ENCODE results near the gene HIGD1B. TPM values are rescaled to one million over a fixed set of nuclear protein-coding genes. Genes with fewer than 3 reads are reported as not detected.

The HIGD1B gene
- total and polyA plus RNA-seq, 12 donors: 0.50 to 7.1 (median 1.8) TPM; not detected in 8

- TF ChIP-seq POLR2A (IDR thresholded peaks at IDR 0.05) (no peak), CTCF (IDR thresholded peaks at IDR 0.05) (no peak)
- H3K36me3 ChIP-seq (replicated peaks in 1 of 2): no peaks in the 10 kb centered on the region
- intact Hi-C loops (cut with DNase I): no loop called here
- WGBS, 4 donors: 82 to 87% (median 84%) methylated on average over 4 of the region's 4 CpGs
- DNase-seq: no peak
- H3K27me3 ChIP-seq: no peaks in the 10 kb centered on the region
- H3K4me3 ChIP-seq: no peak overlapping the region
- H3K27ac ChIP-seq: no peak overlapping the region
- no peaks in the 10 kb centered on the region for H3K4me1 ChIP-seq (replicated peaks in 1 of 2)
- no peaks in the 10 kb centered on the region for H3K9me3 ChIP-seq (replicated peaks in 1 of 3)
Measured at GRCh38 chr17:44840274-44840673, 7.4 kb upstream of the HIGD1B start.

GRCh38 chr17:44840936-44841335 is 6.7 kb upstream of the HIGD1B start:
- no peaks in the 10 kb centered on the region for H3K27me3 ChIP-seq
- WGBS, 4 donors: 71 to 87% (median 81%) methylated on average over 3 of the region's 3 CpGs
- H3K36me3 ChIP-seq (replicated peaks in 1 of 2): no peaks in the 10 kb centered on the region
- intact Hi-C loops (cut with DNase I): no loop called here
- no peak for TF ChIP-seq CTCF (IDR thresholded peaks at IDR 0.05)
- TF ChIP-seq POLR2A (IDR thresholded peaks at IDR 0.05): no peak
- no peak overlapping the region for H3K27ac ChIP-seq
- no peaks in the 10 kb centered on the region for H3K4me1 ChIP-seq (replicated peaks in 1 of 2)
- no peak overlapping the region for H3K4me3 ChIP-seq
- DNase-seq: no peak
- no peaks in the 10 kb centered on the region for H3K9me3 ChIP-seq (replicated peaks in 1 of 3)

GRCh38 chr17:44842748-44843147 is 4.9 kb upstream of the HIGD1B start:
- Histone ChIP-seq H3K4me1 (replicated peaks in 1 of 2) (no peaks in the 10 kb centered on the region), H3K36me3 (replicated peaks in 1 of 2) (no peaks in the 10 kb centered on the region), H3K27me3 (no peaks in the 10 kb centered on the region), H3K27ac (no peak overlapping the region), H3K4me3 (no peak overlapping the region), H3K9me3 (replicated peaks in 1 of 3) (no peaks in the 10 kb centered on the region)
- no peak for DNase-seq
- 34 to 48% (median 47%) methylated on average over 5 of the region's 5 CpGs for WGBS, 4 donors
- intact Hi-C loops (cut with DNase I): no loop called here
- TF ChIP-seq CTCF (IDR thresholded peaks at IDR 0.05) (no peak), POLR2A (IDR thresholded peaks at IDR 0.05) (no peak)

- TF ChIP-seq POLR2A (IDR thresholded peaks at IDR 0.05) (no peak), CTCF (IDR thresholded peaks at IDR 0.05) (no peak)
- intact Hi-C loops (cut with DNase I): no loop called here
- 47 to 62% (median 57%) methylated on average over 1 of the region's 1 CpG for WGBS, 4 donors
- Histone ChIP-seq H3K27ac (no peak overlapping the region), H3K36me3 (replicated peaks in 1 of 2) (no peaks in the 10 kb centered on the region), H3K27me3 (no peaks in the 10 kb centered on the region), H3K9me3 (replicated peaks in 1 of 3) (no peaks in the 10 kb centered on the region), H3K4me1 (replicated peaks in 1 of 2) (no peaks in the 10 kb centered on the region), H3K4me3 (no peak overlapping the region)
- no peak for DNase-seq
Measured at GRCh38 chr17:44844390-44844830, 3.3 kb upstream of the HIGD1B start.

Measured in adrenal gland (tissue), 12 donors.